Panc1 (cell line): Measurements from ENCODE around the gene TEK. TPM values are rescaled to one million over a fixed set of nuclear protein-coding genes. Genes with fewer than 3 reads are reported as not detected.

Experiments used
- ATAC-seq: fragments of 200-7000 bp; cut with Tn5 transposase; 2 replicates; pipeline ENCODE4 v1.9.1; 2020; ENCODE audit warnings: mild to moderate bottlenecking, moderate library complexity
- BruUV-seq: library from RNA; stranded (reverse); fragments of 400-500 nt; replicated peaks from 2 replicates; lab custom pipeline; 2021; lab: Mats Ljungman, UMichigan
- CTCF ChIA-PET: fragments of 300-600 bp; sonication (Branson Sonifier 250); formaldehyde crosslinking; loops from one replicate; lab custom pipeline; 2022; ENCODE audit warnings: antibody characterized with exemption; lab: Charles Lee
- POLR2A ChIA-PET: fragments of 300-600 bp; sonication (Branson Sonifier 250); formaldehyde crosslinking; loops from one replicate; lab custom pipeline; 2022; ENCODE audit warnings: antibody characterized with exemption; lab: Charles Lee
- DNase-seq: peaks from one replicate; pipeline ENCODE4 v3.0.0-alpha.2; 2010; ENCODE audit warnings: low read depth, low spot score
- H3K27ac ChIP-seq: 2 replicates; pipeline ENCODE4 v1.5.1; 2011; ENCODE audit warnings: mild to moderate bottlenecking, low read length, inconsistent platforms
- H3K27me3 ChIP-seq: fragments of 200-500 bp; sonication (Bioruptor generic); 2 replicates; pipeline ENCODE4 v1.6.0; 2014; ENCODE audit warnings: low read length, inconsistent platforms; ENCODE audit not compliant: control insufficient read depth, insufficient read depth
- H3K36me3 ChIP-seq: fragments of 200-500 bp; sonication (Bioruptor generic); 2 replicates; pipeline ENCODE4 v1.5.1; 2014; ENCODE audit warnings: inconsistent platforms, mild to moderate bottlenecking, low read length, moderate library complexity; ENCODE audit not compliant: control insufficient read depth, insufficient read depth
- H3K4me1 ChIP-seq: 2 replicates; pipeline ENCODE4 v1.5.1; 2011; ENCODE audit warnings: inconsistent platforms, mild to moderate bottlenecking, low read length, moderate library complexity; ENCODE audit not compliant: control insufficient read depth, insufficient read depth
- H3K4me3 ChIP-seq, 2 experiments: 2 replicates each; pipeline ENCODE4 v1.5.1; 2011 to 2012; ENCODE audit warnings: low read depth in 2 of 2, low read length in 2 of 2, mild to moderate bottlenecking in 2 of 2, inconsistent platforms in 1 of 2, moderate library complexity in 1 of 2
- H3K9me3 ChIP-seq: fragments of 200-500 bp; sonication (Bioruptor generic); 2 replicates; pipeline ENCODE4 v1.5.1; 2014; ENCODE audit warnings: low read depth, mild to moderate bottlenecking, inconsistent platforms, low read length, moderate library complexity; ENCODE audit not compliant: control insufficient read depth, insufficient read depth
- POLR2AphosphoS5 ChIP-seq: IDR thresholded peaks from 2 replicates; pipeline ENCODE4 v1.6.1; 2012; ENCODE audit warnings: mild to moderate bottlenecking, low read depth, low read length, moderate library complexity
- REST ChIP-seq, 2 experiments: IDR thresholded peaks; 2 replicates each; pipeline ENCODE4 v1.6.1; 2011 to 2012; ENCODE audit warnings: low read depth in 2 of 2, control low read depth in 1 of 2, low read length in 1 of 2, mild to moderate bottlenecking in 1 of 2, moderate library complexity in 1 of 2; ENCODE audit not compliant: insufficient read depth in 1 of 2
- SIN3A ChIP-seq: IDR thresholded peaks from 2 replicates; pipeline ENCODE4 v1.6.1; 2012; ENCODE audit warnings: low read depth, mild to moderate bottlenecking, low read length, moderate library complexity, borderline replicate concordance; ENCODE audit not compliant: insufficient read depth
- TCF7L2 ChIP-seq: IDR thresholded peaks from 2 replicates; pipeline ENCODE4 v1.6.1; 2011; ENCODE audit warnings: mild to moderate bottlenecking, low read depth, low read length, inconsistent platforms
- in situ Hi-C: cut with HindIII; loops from 2 replicates; pipeline ENCODE4 v1.10.0; 2016; ENCODE audit warnings: low sequenced_read_pairs, low pct_unique_long_range_greater_than_20kb
- intact Hi-C: fragments of 100-400 bp; cut with micrococcal nuclease; formaldehyde crosslinking; loops from one replicate; pipeline ENCODE4 v1.10.0; 2022; ENCODE audit not compliant: unreplicated experiment
- total RNA-seq: library from RNA; stranded (reverse); gene quantifications from one replicate; pipeline ENCODE4 v1.2.1, GENCODE V29; 2021; ENCODE audit not compliant: unreplicated experiment
- TF ChIP-seq, protein P1 (sequence below): fragments of 450-650 bp; IDR thresholded peaks from 2 replicates; pipeline ENCODE4 v1.5.1; 2017; ENCODE audit warnings: mild to moderate bottlenecking

TEK gene
- total RNA-seq, 1 experiment from 2014 or later, result not detected

GRCh38 chr9:27157736-27158135, 48.7 kb downstream of the TEK start:
- CTCF ChIA-PET, result no interaction called here
- DNase-seq, result no peak
- no peaks in the 10 kb centered on the region for H3K27me3 ChIP-seq
- intact Hi-C loops, result no loop called here
- no peaks in the 10 kb centered on the region for H3K36me3 ChIP-seq
- no peak for ATAC-seq
- POLR2A ChIA-PET, result no interaction called here
- H3K4me3 ChIP-seq, result no peak overlapping the region
- in situ Hi-C loops, result no loop called here
- no TSS peak for BruUV-seq
- H3K9me3 ChIP-seq, result no peaks in the 10 kb centered on the region
- TF ChIP-seq REST (IDR thresholded peaks at IDR 0.05; ENCODE audit: insufficient read depth in 1 of 2, low read depth in 2 of 2, low read length in 1 of 2) (no peak), SIN3A (no peak), TCF7L2 (no peak)
- H3K4me1 ChIP-seq, result no peaks in the 10 kb centered on the region
- H3K27ac ChIP-seq, result no peak overlapping the region

- Histone ChIP-seq H3K4me1 (no peaks in the 10 kb centered on the region), H3K36me3 (no peaks in the 10 kb centered on the region), H3K27me3 (no peaks in the 10 kb centered on the region), H3K27ac (no peak overlapping the region), H3K9me3 (no peaks in the 10 kb centered on the region), H3K4me3 (no peak overlapping the region)
- no TSS peak for BruUV-seq
- TF ChIP-seq REST (IDR thresholded peaks at IDR 0.05; ENCODE audit: insufficient read depth in 1 of 2, low read depth in 2 of 2, low read length in 1 of 2) (no peak), SIN3A (no peak), TCF7L2 (no peak), POLR2AphosphoS5 (no peak)
- TF ChIP-seq, protein P1, sequence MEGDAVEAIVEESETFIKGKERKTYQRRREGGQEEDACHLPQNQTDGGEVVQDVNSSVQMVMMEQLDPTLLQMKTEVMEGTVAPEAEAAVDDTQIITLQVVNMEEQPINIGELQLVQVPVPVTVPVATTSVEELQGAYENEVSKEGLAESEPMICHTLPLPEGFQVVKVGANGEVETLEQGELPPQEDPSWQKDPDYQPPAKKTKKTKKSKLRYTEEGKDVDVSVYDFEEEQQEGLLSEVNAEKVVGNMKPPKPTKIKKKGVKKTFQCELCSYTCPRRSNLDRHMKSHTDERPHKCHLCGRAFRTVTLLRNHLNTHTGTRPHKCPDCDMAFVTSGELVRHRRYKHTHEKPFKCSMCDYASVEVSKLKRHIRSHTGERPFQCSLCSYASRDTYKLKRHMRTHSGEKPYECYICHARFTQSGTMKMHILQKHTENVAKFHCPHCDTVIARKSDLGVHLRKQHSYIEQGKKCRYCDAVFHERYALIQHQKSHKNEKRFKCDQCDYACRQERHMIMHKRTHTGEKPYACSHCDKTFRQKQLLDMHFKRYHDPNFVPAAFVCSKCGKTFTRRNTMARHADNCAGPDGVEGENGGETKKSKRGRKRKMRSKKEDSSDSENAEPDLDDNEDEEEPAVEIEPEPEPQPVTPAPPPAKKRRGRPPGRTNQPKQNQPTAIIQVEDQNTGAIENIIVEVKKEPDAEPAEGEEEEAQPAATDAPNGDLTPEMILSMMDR, result no peak
- DNase-seq (no peak), ATAC-seq (no peak)
- in situ Hi-C loops (no loop called here), intact Hi-C loops (no loop called here)
- CTCF ChIA-PET, result no interaction called here
- POLR2A ChIA-PET, result no interaction called here
Measured at GRCh38 chr9:27160636-27161035, 51.6 kb downstream of the TEK start.
